SK-N-MC (cell line): Measurements from ENCODE around the gene CCN5.

Experiments used
- DNase-seq: peaks from one replicate; pipeline ENCODE4 v3.0.0-alpha.2; 2011; ENCODE audit warnings: low read depth, low spot score
- H3K27ac ChIP-seq: fragments of 200-600 bp; sonication (generic); 2 replicates; pipeline ENCODE4 v1.5.1; 2016; ENCODE audit warnings: mixed run types
- H3K36me3 ChIP-seq: fragments of 200-600 bp; sonication (generic); 2 replicates; pipeline ENCODE4 v1.6.1; 2017; ENCODE audit warnings: antibody characterized with exemption, low read length, mixed read lengths; ENCODE audit not compliant: insufficient read depth
- H3K4me3 ChIP-seq: fragments of 200-600 bp; sonication (generic); 2 replicates; pipeline ENCODE4 v1.5.1; 2016
- H3K9ac ChIP-seq: fragments of 200-600 bp; sonication (generic); 2 replicates; pipeline ENCODE4 v1.8.0; 2017; ENCODE audit warnings: mixed run types, mixed read lengths; ENCODE audit not compliant: insufficient read length
- H3K9me3 ChIP-seq: fragments of 200-600 bp; sonication (generic); 2 replicates; pipeline ENCODE4 v1.6.1; 2017; ENCODE audit warnings: low read depth, mild to moderate bottlenecking, antibody characterized with exemption, low read length, moderate library complexity, mixed read lengths
- EZH2 ChIP-seq: fragments of 200-600 bp; sonication (generic); IDR thresholded peaks from one replicate; pipeline ENCODE4 v1.6.1; 2017; ENCODE audit warnings: antibody characterized with exemption
- FOXP2 ChIP-seq: optimal IDR thresholded peaks from 2 replicates; pipeline ENCODE3; 2011; ENCODE audit warnings: mild to moderate bottlenecking, moderate library complexity; ENCODE audit not compliant: insufficient read depth; ENCODE audit errors: extremely low read length, control extremely low read depth
- POLR2AphosphoS5 ChIP-seq: IDR thresholded peaks from 2 replicates; pipeline ENCODE4 v1.6.1; 2012; ENCODE audit warnings: mild to moderate bottlenecking, low read depth, low read length, borderline replicate concordance

The CCN5 gene

DNA sequence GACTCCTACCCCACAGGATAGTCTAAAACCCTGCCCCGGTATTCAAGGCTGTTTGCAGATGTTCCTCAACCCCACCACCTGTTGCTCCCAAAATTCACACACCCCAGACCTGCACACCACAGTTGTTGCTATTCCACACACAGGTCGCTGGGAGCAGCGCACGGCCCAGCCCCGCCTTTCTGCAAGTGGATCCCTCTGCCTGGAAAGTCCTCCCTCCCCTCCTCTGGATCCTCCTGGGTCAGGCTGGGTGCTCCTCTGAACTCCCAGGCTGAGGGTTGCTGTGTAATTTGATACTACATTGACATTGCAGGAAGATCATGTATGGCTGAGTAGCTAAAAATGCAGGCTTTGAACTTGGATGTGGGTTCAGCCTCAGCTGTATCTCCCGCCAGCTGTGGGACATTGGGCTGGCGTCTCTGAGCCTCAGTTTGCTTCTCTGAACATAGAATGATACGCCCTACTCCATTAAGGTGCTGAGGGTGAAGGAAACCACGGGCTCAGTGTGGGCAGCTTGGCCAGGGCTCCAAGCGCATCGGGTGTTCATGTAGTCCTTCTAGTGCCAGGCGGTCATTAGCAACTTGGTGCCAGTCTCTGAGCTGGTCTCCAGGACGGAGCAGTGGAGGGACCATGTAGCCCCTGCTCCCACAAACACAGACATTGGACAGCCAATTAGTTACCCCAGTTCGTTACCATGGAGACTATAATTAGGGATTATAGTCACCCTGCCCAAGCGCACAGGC lies 13.9 kb upstream of the CCN5 start:
- TF ChIP-seq FOXP2 (no peak), POLR2AphosphoS5 (no peak), EZH2 (no peak)
- H3K36me3 ChIP-seq = no peaks in the 10 kb centered on the region
- no peak overlapping the region for H3K4me3 ChIP-seq
- DNase-seq = no peak
- H3K27ac ChIP-seq = no peak overlapping the region
- H3K9me3 ChIP-seq = no peaks in the 10 kb centered on the region
- H3K9ac ChIP-seq = no peak overlapping the region

DNA sequence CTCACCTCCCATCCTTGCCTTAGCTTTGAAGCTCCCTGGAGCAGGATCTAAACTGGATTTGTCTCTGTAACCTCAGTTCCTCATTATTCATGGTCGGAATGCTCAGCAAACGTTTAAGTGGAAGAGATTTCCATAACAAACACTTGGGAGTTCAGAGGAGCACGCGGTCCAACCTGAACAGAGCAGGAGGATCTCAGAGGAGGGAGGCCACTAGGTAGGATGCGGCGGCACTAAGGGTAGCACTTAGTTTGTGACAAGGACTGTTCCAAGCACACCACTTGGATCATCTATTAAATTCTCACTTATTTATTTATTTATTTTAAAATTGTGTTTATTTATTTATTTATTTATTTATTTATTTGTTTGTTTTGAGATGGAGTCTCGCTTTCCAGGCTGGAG lies 13.3 kb upstream of the CCN5 start:
- H3K27ac ChIP-seq = no peak overlapping the region
- no peak for DNase-seq
- no peaks in the 10 kb centered on the region for H3K9me3 ChIP-seq
- H3K4me3 ChIP-seq = no peak overlapping the region
- H3K36me3 ChIP-seq = no peaks in the 10 kb centered on the region
- TF ChIP-seq POLR2AphosphoS5 (no peak), FOXP2 (no peak), EZH2 (no peak)
- H3K9ac ChIP-seq = no peak overlapping the region

DNA sequence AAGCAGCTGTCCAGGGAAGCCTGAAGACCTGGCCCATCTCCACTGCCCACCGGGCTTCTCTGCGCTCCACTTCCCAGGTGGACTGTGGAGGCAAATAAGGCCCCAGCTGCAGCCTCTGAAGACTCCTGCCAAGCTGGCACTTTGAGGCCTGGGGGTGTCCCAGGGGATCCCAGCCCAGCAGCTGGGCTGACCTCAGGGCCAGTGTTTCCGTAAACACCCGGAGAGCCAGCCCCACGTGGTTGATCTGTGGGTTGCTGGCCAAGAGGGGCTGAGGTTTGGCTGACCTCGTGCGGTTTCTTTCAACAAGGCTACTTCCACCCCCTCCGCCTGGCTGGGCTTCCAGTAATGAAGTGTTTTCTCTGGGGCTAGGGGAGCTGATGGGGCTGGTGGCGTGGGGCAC lies 12.4 kb upstream of the CCN5 start:
- TF ChIP-seq EZH2 = no peak
- no peak for TF ChIP-seq POLR2AphosphoS5
- TF ChIP-seq FOXP2 = no peak
- Histone ChIP-seq H3K27ac (no peak overlapping the region), H3K9me3 (no peaks in the 10 kb centered on the region), H3K36me3 (no peaks in the 10 kb centered on the region), H3K9ac (no peak overlapping the region), H3K4me3 (no peak overlapping the region)
- no peak for DNase-seq

DNA sequence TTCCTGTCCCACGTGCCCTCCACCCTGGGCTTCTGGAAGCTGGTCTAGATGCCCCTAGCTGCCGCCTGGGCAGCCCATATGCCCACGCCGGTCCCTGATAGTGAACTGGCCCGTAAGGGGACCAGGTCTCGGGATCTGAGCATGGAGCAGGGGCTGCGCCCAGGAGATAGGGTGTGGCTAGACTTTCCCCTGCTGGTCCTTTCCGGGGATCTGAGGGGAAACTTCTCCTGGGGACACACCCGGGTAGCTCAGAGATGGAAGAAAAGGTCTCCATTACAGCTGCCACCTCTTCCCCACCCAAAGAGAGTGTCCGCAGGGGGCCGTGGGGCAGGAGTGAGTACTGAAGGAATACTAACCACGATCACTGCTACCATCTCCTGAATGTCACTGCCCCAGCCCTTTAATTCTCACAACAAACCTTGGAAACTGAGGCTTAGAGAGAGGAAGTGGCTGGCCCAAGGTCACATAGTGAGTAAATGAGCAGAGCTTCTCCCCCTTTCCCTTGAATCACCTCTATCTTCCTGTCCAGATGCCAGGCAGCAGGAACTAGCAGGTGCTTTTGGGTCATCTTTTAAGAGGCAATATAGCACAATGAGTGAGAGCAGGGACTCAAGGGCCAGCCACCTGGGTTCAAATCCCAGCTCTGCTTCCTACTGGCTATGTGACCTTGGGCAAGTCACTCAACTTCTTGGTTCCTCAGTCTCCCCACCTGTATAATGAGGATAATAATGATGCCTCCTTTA lies 11.8 kb upstream of the CCN5 start:
- DNase-seq = no peak
- H3K9me3 ChIP-seq = no peaks in the 10 kb centered on the region
- no peaks in the 10 kb centered on the region for H3K36me3 ChIP-seq
- no peak overlapping the region for H3K4me3 ChIP-seq
- TF ChIP-seq FOXP2 = no peak
- TF ChIP-seq EZH2 = no peak
- no peak for TF ChIP-seq POLR2AphosphoS5
- H3K27ac ChIP-seq = no peak overlapping the region
- no peak overlapping the region for H3K9ac ChIP-seq

DNA sequence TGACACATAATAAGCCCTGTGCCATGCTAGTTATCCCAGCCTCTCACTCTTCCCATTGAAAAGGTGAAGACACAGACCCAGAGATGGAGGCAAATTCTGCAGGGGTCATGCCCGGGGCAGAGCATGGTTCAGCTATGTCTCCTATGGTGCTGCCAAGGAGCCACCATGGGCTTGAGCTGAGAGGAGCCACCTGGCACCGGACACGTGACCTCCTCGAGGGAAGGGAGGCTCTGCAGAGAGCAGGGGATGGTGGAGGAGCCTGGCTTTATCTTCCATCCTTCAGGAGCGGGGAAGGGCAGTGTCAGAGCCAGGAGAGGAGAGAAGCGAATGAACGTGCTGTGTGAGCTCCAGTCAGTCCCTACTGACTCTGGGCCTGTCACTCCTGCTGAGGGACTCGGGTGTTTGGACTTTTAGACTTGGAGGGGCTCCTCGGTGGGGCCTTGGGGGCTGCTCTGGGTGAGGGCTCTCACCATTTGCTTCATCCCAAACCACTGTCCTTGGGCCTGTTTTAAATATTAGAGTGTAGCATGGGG lies 11.1 kb upstream of the CCN5 start:
- TF ChIP-seq POLR2AphosphoS5 (no peak), EZH2 (no peak), FOXP2 (no peak)
- no peak for DNase-seq
- H3K27ac ChIP-seq = no peak overlapping the region
- H3K36me3 ChIP-seq = no peaks in the 10 kb centered on the region
- no peak overlapping the region for H3K4me3 ChIP-seq
- no peak overlapping the region for H3K9ac ChIP-seq
- H3K9me3 ChIP-seq = no peaks in the 10 kb centered on the region

DNA sequence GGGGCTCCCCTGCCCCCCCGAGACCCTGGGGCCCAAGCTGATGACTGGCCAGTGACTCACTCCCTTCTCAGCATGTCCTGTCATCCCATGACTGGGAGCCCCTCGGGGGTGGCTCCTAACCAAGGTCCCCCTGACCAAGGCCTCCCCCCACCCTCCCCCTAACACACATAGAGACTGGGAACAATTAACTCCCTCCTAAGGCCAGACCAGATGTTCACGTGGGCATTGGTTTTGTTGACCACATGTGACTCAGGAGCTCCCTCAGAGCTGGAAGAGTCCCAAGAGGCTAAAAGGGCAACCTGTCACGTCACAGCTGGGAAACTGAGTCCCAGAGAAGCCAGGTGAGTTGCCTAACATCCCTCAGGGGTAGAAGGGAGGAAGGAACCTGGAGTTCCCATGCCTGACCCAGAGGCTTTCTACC lies 10.6 kb upstream of the CCN5 start:
- H3K36me3 ChIP-seq = no peaks in the 10 kb centered on the region
- TF ChIP-seq EZH2 (no peak), FOXP2 (no peak), POLR2AphosphoS5 (no peak)
- no peak for DNase-seq
- H3K9me3 ChIP-seq = no peaks in the 10 kb centered on the region
- H3K4me3 ChIP-seq = no peak overlapping the region
- H3K27ac ChIP-seq = no peak overlapping the region
- H3K9ac ChIP-seq = no peak overlapping the region

DNA sequence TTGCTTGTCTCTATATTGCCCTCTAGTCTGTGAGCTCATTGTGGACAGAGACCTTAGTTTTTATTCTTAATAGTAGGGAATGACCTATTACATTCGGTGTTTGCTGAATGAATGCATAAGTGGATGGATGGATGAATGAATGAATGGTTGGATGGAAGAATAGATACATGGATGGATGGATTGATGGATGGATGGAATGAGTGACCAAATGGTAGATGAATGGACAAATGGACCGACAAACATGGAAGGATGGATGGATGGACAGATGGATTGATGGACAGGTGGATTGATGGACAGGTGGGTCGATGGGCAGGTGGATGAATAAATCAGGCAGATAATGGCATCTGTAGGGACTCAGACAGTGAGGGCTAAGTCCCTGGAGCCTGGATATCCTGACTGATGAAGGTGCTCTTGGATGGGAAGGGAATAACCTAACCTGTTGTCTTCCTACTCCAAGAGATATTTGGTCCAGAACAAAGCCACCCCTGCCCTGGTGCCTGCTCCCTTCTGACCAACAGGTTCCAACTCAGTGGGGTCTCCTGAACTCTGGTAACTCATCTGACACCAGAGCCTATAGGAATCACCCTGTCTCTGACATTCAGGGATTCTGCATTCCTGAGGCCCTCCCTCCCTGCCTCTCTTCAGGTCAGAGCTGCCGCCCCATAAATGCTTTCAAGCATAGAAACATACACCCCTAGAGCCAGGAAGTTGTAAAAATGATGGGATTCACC lies 9.6 kb upstream of the CCN5 start:
- H3K36me3 ChIP-seq = no peaks in the 10 kb centered on the region
- no peak overlapping the region for H3K27ac ChIP-seq
- H3K9me3 ChIP-seq = no peaks in the 10 kb centered on the region
- TF ChIP-seq POLR2AphosphoS5 = no peak
- TF ChIP-seq EZH2 = no peak
- TF ChIP-seq FOXP2 = no peak
- no peak overlapping the region for H3K4me3 ChIP-seq
- H3K9ac ChIP-seq = no peak overlapping the region
- no peak for DNase-seq
